Right renal pelvis (tissue), 4 donors: ENCODE data around the gene TP53I13. TPM values are rescaled to one million over a fixed set of nuclear protein-coding genes. Genes with fewer than 3 reads are reported as not detected.

ENCODE experiments used
- DNase-seq, 4 donors: peaks; one replicate each; pipeline ENCODE4 v3.0.0-alpha.2; 2013; ENCODE audit warnings: low read depth in 4 of 4, low spot score in 3 of 4, missing footprints in 1 of 4
- polyA plus RNA-seq, 4 donors: library from polyadenylated mRNA; unstranded; fragments of 120-200 nt; gene quantifications; one replicate each; pipeline ENCODE4 v1.2.1, GENCODE V29; 2013; ENCODE audit not compliant: insufficient read length in 4 of 4

Gene TP53I13
- polyA plus RNA-seq, 4 donors: 30.8 to 50.8 (median 31.4) TPM

- DNase-seq: no peak
Observed at GRCh38 chr17:29612404-29613280, 44.1 kb downstream of the TP53I13 start.

GRCh38 chr17:29613352-29613837 is 44.9 kb downstream of the TP53I13 start:
- DNase-seq: peak; percentile 79 to 90 (median 82)

- DNase-seq: no peak
Observed at GRCh38 chr17:29613856-29614255, 45.4 kb downstream of the TP53I13 start.

DNA sequence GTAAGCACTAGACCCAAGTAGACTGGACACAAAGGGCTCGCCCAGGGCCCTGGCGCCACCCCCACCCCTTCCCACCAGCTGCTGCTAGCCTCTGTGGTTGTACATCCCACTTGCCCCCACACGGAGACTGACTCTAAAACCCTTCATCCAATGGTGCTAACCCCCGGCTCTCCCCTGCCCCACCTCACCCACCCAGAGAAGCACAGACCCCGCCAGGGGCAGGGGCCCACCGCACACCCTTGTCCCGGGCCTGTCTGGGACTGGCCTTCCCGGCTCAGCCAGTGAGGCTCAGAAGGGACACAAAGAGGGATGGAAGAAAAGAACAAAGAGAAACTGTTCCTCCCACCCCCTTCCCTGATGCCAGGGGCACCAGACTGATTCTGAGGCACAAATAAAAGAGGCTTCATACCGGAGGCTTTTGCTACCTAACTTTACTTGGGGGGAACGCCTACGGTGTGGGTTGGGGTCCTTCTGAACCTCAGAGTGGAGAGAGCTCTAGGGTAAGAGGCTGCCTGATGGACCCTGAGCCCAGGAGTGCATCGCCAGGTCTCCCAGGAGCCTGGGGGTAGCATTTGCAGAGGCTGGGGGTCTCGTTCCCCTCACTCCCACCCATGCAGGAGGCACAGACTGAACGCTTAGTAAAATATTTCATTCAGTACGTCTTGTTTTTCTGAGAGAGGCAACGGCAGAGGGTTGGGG is 46.0 kb downstream of the TP53I13 start:
- no peak for DNase-seq

- no peak for DNase-seq
Observed at GRCh38 chr17:29615048-29615385, 46.5 kb downstream of the TP53I13 start.

DNA sequence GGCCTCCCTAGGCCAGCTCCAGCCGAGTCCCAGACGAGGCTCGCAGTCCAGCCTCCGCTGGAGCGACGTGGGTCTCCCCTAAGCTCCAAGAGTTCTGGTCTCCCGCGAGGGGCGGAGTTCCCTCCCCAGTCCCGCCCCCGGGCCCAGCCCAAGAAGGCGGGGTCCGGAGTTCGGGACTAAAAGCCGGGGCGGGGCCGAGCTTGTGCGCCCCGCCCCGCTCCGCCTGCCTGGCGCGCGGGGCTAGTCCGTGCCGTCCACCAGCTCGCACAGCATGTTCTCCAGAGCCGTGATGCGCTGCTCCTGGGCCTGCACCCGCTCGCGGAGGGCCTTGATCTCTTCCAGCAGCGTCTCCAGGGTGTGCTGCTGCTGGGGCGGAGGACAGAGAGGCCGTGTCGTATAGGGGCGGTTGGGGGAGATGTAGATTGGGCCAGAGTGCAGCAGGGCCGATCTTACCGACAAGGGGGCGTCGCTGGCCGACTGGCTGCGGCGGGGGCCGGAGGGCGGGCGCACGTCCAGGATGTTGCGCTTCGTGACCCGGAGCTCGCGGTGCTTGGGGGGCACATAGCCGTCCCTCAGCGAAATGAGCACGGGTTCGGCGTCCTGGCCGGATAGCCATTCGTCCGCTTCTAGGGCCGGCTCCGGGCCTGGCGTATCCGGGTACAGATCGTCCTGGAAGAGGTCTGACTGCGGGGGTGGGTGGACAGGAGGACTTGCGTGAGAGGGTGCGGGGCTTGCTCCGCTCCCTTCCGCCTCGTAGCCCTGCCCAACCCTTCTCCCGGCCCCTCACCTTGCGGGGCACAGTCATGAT is 47.2 kb downstream of the TP53I13 start:
- DNase-seq: peak in 2 of 4 donors; percentile 71 to 73

GRCh38 chr17:29616300-29617048 is 48.0 kb downstream of the TP53I13 start:
- DNase-seq: no peak

DNA sequence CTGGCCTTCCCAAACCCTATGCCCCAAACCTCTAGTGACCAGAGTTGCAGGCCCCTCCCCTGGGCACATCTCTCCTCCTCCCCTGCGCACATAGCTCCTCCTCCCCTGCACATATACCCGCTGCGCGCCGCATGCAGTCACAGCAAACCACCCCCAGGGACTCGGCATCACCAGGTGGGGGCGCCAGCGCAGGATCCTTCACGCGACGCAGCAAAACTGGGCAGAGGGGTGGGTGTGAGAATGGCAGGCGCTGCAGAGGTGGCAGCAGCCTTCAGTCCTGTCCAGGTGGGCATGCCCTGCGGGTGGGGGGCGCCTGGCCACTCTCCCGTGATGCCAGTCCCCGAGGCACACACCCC is 48.6 kb downstream of the TP53I13 start:
- peak in 1 of 4 donors; percentile 60 for DNase-seq

- DNase-seq: no peak
Observed at GRCh38 chr17:29617481-29618271, 49.2 kb downstream of the TP53I13 start.

DNA sequence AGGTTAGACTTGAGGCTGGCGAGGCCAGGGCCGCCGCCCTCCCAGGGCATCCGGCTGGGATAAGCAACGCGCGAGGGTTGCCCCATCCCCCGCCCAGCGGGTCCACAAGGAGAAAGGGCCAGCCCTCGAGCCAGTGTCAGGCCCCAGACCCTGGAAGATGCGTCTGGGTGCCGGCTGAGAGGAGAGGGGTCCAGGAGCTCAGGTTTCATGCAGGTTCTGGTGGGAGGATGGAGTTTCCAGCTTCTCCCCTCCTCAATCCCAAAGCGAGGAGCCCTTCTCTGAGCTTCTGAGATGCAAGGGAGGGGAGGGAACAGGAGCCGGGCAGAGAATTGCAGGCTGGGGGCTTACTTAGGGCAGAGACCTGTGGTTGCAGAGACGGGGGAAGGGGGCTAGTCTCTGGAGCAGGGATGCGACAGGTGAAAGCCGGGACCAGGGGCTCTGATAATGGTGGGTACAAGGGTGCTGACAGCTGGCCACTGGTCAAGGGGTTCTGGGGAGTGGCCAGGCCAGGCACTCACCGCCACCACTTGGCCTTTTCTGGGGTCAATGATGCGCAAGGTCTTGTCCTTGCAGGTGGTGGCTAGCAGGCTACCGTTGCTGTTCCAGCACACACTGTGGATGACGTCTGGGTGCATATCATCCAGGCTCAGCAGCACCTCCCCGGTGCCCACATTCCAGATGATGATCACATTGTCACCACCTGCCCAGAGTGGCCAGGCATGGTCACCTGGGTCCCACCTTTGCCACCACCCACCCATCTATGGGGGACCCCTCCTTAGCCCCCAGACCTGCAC is 50.0 kb downstream of the TP53I13 start:
- no peak for DNase-seq

GRCh38 chr17:29619251-29619650 is 50.8 kb downstream of the TP53I13 start:
- no peak for DNase-seq

GRCh38 chr17:29620271-29620670 is 51.8 kb downstream of the TP53I13 start:
- no peak for DNase-seq

DNA sequence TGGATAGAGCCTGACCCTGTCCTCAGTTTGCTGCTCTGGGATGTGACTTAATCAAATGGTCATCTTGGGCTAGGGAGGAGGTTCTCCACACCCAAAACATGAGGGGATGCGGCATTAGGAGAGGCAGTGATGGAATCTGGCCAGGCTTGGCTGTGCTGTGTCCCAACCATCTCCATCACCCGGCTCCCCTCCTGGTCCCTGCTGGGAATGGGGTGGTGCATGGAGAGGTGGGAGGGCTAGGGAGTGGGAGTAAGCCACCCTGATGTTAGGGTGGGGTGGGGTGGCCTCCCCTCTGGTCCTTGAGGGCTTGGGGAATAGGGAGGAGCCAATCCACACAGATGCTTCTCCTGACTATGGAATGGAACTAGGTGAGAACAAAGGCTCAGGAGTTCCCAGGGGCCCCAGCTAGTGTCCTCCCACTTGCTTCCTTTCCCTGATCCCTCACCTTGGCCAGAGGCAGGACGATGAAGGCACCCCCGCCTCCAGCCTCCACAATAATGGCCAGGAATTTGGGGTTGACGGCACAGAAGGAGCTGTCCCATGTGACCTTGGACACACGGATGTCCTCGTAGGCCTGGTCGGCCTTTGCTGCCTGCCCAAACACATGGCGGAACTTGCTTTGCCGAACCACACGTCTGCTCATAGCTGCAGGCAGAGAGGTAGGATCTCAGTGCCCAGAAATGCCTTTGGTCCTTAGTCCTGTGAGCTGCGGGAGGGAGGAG is 52.4 kb downstream of the TP53I13 start:
- no peak for DNase-seq

GRCh38 chr17:29621751-29622194 is 53.3 kb downstream of the TP53I13 start:
- no peak for DNase-seq
